Fibroblast of lung (primary cell): ENCODE measurements around the gene CHST11.

Source experiments
- CTCF ChIP-seq, 2 donors: IDR thresholded peaks in 1 of 2; conservative IDR thresholded peaks in 1 of 2; 1 replicate in 1 of 2; 2 replicates in 1 of 2; pipeline ENCODE4 v1.5.1; 2011 to 2012; ENCODE audit warnings: low read length in 2 of 2, control low read depth in 1 of 2, inconsistent platforms in 1 of 2, low read depth in 1 of 2, mild to moderate bottlenecking in 1 of 2
- EZH2 ChIP-seq: IDR thresholded peaks from 2 replicates; pipeline ENCODE4 v1.5.1; 2012; ENCODE audit warnings: low read length, control low read depth, mild to moderate bottlenecking; ENCODE audit errors: missing control alignments

GRCh38 chr12:104569346-104570173, 112.8 kb downstream of the CHST11 start:
- TF ChIP-seq CTCF (conservative IDR thresholded peaks at IDR 0.05 in 1 of 2, IDR thresholded peaks at IDR 0.05 in 1 of 2; ENCODE audit: low read depth in 1 of 2, low read length in 2 of 2), result no peak
- TF ChIP-seq EZH2, result no peak
